Articular chondrocyte of knee joint (primary cell): ENCODE data around the gene HECTD1. TPM values are rescaled to one million over a fixed set of nuclear protein-coding genes. Genes with fewer than 3 reads are reported as not detected.

ENCODE experiments used
- small RNA-seq: library from RNA; depleted of rRNA; stranded (forward); fragments of <200 nt; gene quantifications from one replicate; pipeline ENCODE3, GENCODE V24; 2012
- total RNA-seq: library from RNA; depleted of rRNA; stranded (reverse); fragments of >200 nt; gene quantifications from 2 replicates; pipeline ENCODE4 v1.2.3, GENCODE V29; 2012

The HECTD1 gene
- total RNA-seq, result 246 and 265 TPM in 2 replicates

GRCh38 chr14:31207755-31208545 lies at the start of gene HECTD1:
Gene HECTD1, minus strand, starts transcription at chr14:31207793. Its CDS starts 1,857 bp downstream, at chr14:31205936.

Small RNA genes within 50 kb of the gene (small RNA-seq; reads per million reads assigned to genes)
- not detected for gene RF00019
- gene RNU6-541P, result not detected

Other genes starting within 250 kb of the HECTD1 start
- gene AP4S1, start 182.1 kb downstream of the HECTD1 start, total RNA-seq, result 6.1 and 8.3 TPM in 2 replicates
- gene STRN3, start 181.4 kb downstream of the HECTD1 start, total RNA-seq, result 51.1 and 58.2 TPM in 2 replicates
- 103 and 131 TPM in 2 replicates for gene HEATR5A, start 212.8 kb upstream of the HECTD1 start, total RNA-seq
- 57.2 and 66.0 TPM in 2 replicates for gene DTD2, start 249.7 kb upstream of the HECTD1 start, total RNA-seq